Measurements from ENCODE around the gene PLXNA4.

Gene PLXNA4

DNA sequence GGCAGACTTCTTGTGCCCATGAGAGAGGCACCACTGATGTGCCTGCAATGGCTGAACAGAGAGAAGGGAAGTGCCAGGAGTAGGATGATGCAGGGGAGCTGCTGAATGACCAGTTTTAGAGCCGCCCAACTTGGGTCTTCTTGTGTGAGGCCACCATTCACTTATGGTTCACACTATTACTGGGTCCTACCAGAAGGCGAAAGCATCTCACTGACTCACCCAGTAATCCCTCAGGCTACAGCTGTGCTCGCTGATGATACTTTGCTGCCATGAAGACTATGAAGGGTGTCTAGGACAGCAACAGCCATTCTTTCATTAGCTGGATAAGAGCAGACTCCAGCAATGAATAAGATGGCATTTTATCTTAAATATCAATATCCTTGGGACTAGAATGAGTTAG, 47.6 kb downstream of the PLXNA4 start:
- no peak overlapping the region for H3K4ac ChIP-seq (ENCODE audit: low read depth, low read length)
- H3K79me1 ChIP-seq (ENCODE audit: low read length): no peaks in the 10 kb centered on the region
- no peak overlapping the region for H4K8ac ChIP-seq (ENCODE audit: low read depth, low read length)
- no peak overlapping the region for H3K56ac ChIP-seq (ENCODE audit: low read length)
- no peak overlapping the region for H3K18ac ChIP-seq (ENCODE audit: low read length)
- H2BK5ac ChIP-seq (ENCODE audit: low read length): no peak overlapping the region
- no peaks in the 10 kb centered on the region for H3K36me3 ChIP-seq (ENCODE audit: control insufficient read depth, insufficient read depth, low read length)
- no peaks in the 10 kb centered on the region for H3K79me2 ChIP-seq (ENCODE audit: control insufficient read depth, insufficient read depth, low read length)
- H3K9ac ChIP-seq (ENCODE audit: low read length): no peak overlapping the region
- H3K27ac ChIP-seq (ENCODE audit: low read depth, low read length): no peak overlapping the region
- H3K23ac ChIP-seq (ENCODE audit: low read length): no peak overlapping the region
- no peak overlapping the region for H2BK15ac ChIP-seq (replicated peaks; ENCODE audit: low read depth)
- H2BK120ac ChIP-seq (ENCODE audit: low read depth, low read length): no peak overlapping the region
- no CpG with 5 or more reads among the region's 3 CpGs for WGBS (ENCODE audit: extremely low coverage, insufficient coverage, low lambda C conversion rate)
- no peak overlapping the region for H2AK5ac ChIP-seq (ENCODE audit: low read length)
- no peak for DNase-seq
- H3K4me1 ChIP-seq (ENCODE audit: control insufficient read depth, low read depth, low read length): no peaks in the 10 kb centered on the region
- H3K4me3 ChIP-seq (ENCODE audit: low read length): no peak overlapping the region
- no peaks in the 10 kb centered on the region for H3K27me3 ChIP-seq (ENCODE audit: insufficient read depth, low read length, poor library complexity)
- H4K5ac ChIP-seq (ENCODE audit: low read length): no peak overlapping the region
- H3K4me2 ChIP-seq (ENCODE audit: low read length): no peak overlapping the region

DNA sequence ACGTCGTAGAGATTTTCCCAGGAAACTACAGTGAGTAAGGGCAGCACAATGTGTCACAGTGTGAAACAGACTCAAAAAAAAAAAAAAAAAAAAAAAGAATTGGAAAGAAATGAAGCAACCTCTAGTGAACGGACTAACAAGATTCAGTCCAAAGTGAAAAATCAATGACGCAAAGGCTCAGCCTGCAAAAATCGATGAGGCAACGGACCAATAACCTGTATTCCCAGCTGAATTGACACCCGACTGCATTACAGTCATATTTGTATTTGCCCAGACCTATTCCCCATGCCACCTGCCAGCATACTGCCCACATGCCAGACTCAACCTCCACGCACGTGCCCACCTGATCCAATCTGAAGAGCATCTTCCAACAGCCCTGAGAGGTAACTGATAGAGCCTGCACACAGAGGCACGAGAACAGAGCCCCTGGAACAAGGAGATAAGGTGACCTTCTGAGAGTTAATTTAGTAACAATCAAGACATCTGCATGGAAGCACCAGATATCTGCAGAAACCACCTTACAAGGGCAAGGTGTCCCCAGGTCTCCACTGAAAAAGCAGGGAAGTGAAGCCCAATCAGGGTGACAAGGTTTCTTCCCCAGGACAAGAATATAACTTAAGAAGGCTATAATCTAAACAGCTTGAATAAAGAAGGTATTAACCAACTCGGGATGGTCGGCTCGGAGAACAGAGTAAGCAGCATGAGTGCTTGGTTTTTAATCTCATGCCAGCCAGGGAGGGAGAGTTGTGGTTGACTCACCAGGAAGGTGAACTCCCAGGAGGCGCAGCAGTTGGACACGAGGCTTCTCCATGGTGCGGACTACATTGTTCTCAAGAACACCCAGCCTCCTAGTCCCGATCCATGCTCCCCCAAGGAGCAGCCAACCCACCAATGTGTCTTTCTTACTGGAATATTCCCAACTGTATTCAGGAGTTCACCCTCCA, 48.5 kb downstream of the PLXNA4 start:
- H3K9ac ChIP-seq (ENCODE audit: low read length): no peak overlapping the region
- no peak overlapping the region for H3K27ac ChIP-seq (ENCODE audit: low read depth, low read length)
- H2BK15ac ChIP-seq (replicated peaks; ENCODE audit: low read depth): no peak overlapping the region
- H4K8ac ChIP-seq (ENCODE audit: low read depth, low read length): no peak overlapping the region
- no peak overlapping the region for H3K18ac ChIP-seq (ENCODE audit: low read length)
- no peaks in the 10 kb centered on the region for H3K36me3 ChIP-seq (ENCODE audit: control insufficient read depth, insufficient read depth, low read length)
- no peak overlapping the region for H3K4me3 ChIP-seq (ENCODE audit: low read length)
- no peaks in the 10 kb centered on the region for H3K79me1 ChIP-seq (ENCODE audit: low read length)
- no peak overlapping the region for H3K56ac ChIP-seq (ENCODE audit: low read length)
- H3K4ac ChIP-seq (ENCODE audit: low read depth, low read length): no peak overlapping the region
- H2BK5ac ChIP-seq (ENCODE audit: low read length): no peak overlapping the region
- no peak overlapping the region for H2BK120ac ChIP-seq (ENCODE audit: low read depth, low read length)
- H4K5ac ChIP-seq (ENCODE audit: low read length): no peak overlapping the region
- H3K23ac ChIP-seq (ENCODE audit: low read length): no peak overlapping the region
- H3K79me2 ChIP-seq (ENCODE audit: control insufficient read depth, insufficient read depth, low read length): no peaks in the 10 kb centered on the region
- DNase-seq: no peak
- no peaks in the 10 kb centered on the region for H3K4me1 ChIP-seq (ENCODE audit: control insufficient read depth, low read depth, low read length)
- no CpG with 5 or more reads among the region's 17 CpGs for WGBS (ENCODE audit: extremely low coverage, insufficient coverage, low lambda C conversion rate)
- no peak overlapping the region for H3K4me2 ChIP-seq (ENCODE audit: low read length)
- H3K27me3 ChIP-seq (ENCODE audit: insufficient read depth, low read length, poor library complexity): no peaks in the 10 kb centered on the region
- no peak overlapping the region for H2AK5ac ChIP-seq (ENCODE audit: low read length)

DNA sequence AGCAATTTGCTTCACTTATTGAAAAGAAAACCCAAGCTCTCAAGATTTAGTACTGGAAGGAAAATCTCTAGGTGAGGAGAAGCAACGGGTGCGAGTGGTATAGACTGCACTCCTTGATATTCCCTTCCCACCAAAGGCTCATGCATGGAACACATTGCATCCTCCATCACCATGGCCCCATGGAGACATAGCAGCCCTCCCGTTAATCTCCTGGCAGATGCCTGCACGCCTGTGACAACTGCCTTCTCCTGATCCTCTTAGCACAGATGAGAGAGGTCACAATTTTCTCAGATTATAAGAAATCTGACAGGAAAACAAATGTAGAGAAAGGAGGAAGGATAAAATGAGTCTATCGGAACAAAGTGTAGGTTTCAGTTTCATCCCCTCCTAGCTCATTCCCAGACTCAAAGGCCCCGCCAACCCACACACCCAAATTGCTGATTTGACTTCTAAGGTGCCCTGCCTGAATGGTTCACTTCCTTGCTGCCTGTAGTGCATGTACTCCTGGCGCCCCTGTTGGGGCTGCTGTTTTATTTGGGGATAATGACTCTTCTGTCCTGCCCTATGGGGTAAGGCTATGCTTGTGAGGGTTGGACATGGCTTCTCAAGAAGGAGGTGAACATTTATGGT, 50.0 kb downstream of the PLXNA4 start:
- H2BK15ac ChIP-seq (replicated peaks; ENCODE audit: low read depth): no peak overlapping the region
- no peak overlapping the region for H4K5ac ChIP-seq (ENCODE audit: low read length)
- no peak overlapping the region for H2BK120ac ChIP-seq (ENCODE audit: low read depth, low read length)
- no peak overlapping the region for H3K4ac ChIP-seq (ENCODE audit: low read depth, low read length)
- H4K8ac ChIP-seq (ENCODE audit: low read depth, low read length): no peak overlapping the region
- H3K23ac ChIP-seq (ENCODE audit: low read length): no peak overlapping the region
- no peaks in the 10 kb centered on the region for H3K27me3 ChIP-seq (ENCODE audit: insufficient read depth, low read length, poor library complexity)
- no peak overlapping the region for H3K56ac ChIP-seq (ENCODE audit: low read length)
- H3K79me1 ChIP-seq (ENCODE audit: low read length): no peaks in the 10 kb centered on the region
- no peak overlapping the region for H3K27ac ChIP-seq (ENCODE audit: low read depth, low read length)
- H3K4me1 ChIP-seq (ENCODE audit: control insufficient read depth, low read depth, low read length): no peaks in the 10 kb centered on the region
- no peak overlapping the region for H3K18ac ChIP-seq (ENCODE audit: low read length)
- H3K36me3 ChIP-seq (ENCODE audit: control insufficient read depth, insufficient read depth, low read length): no peaks in the 10 kb centered on the region
- no peak overlapping the region for H3K4me2 ChIP-seq (ENCODE audit: low read length)
- no peak overlapping the region for H2BK5ac ChIP-seq (ENCODE audit: low read length)
- no peak overlapping the region for H3K4me3 ChIP-seq (ENCODE audit: low read length)
- H3K9ac ChIP-seq (ENCODE audit: low read length): no peak overlapping the region
- H3K79me2 ChIP-seq (ENCODE audit: control insufficient read depth, insufficient read depth, low read length): no peaks in the 10 kb centered on the region
- DNase-seq: no peak
- no CpG with 5 or more reads among the region's 7 CpGs for WGBS (ENCODE audit: extremely low coverage, insufficient coverage, low lambda C conversion rate)
- no peak overlapping the region for H2AK5ac ChIP-seq (ENCODE audit: low read length)

DNA sequence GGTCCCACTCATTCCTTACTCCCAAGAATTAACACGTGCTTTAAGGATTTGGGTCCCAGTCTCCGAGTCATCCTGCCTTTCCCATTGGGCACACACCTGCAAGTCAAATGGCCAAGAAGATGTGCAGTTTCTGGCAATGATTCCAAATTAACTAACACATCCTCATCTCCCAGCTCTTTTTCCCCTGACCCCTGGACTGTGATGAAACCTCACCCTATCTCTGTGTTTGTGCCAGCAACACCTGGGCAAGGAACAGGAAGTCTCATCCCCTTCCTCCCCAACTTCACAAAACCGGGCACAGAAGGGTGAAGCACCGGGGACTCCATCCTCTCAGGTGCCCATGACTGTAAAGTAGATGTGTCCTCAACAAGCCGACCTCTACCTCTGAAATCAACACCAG, 54.8 kb downstream of the PLXNA4 start:
- Histone ChIP-seq H2BK5ac (ENCODE audit: low read length) (no peak overlapping the region), H3K36me3 (ENCODE audit: control insufficient read depth, insufficient read depth, low read length) (no peaks in the 10 kb centered on the region), H3K23ac (ENCODE audit: low read length) (no peak overlapping the region), H3K79me1 (ENCODE audit: low read length) (no peaks in the 10 kb centered on the region), H3K4me1 (ENCODE audit: control insufficient read depth, low read depth, low read length) (peaks cover 2% of the 10 kb centered on the region), H3K18ac (ENCODE audit: low read length) (no peak overlapping the region), H3K27ac (ENCODE audit: low read depth, low read length) (no peak overlapping the region), H3K4me3 (ENCODE audit: low read length) (no peak overlapping the region), H3K4ac (ENCODE audit: low read depth, low read length) (no peak overlapping the region), H4K8ac (ENCODE audit: low read depth, low read length) (no peak overlapping the region), H3K4me2 (ENCODE audit: low read length) (no peak overlapping the region), H3K79me2 (ENCODE audit: control insufficient read depth, insufficient read depth, low read length) (no peaks in the 10 kb centered on the region), H4K5ac (ENCODE audit: low read length) (no peak overlapping the region), H3K9ac (ENCODE audit: low read length) (no peak overlapping the region), H2AK5ac (ENCODE audit: low read length) (no peak overlapping the region), H2BK15ac (replicated peaks; ENCODE audit: low read depth) (no peak overlapping the region), H2BK120ac (ENCODE audit: low read depth, low read length) (no peak overlapping the region), H3K56ac (ENCODE audit: low read length) (no peak overlapping the region), H3K27me3 (ENCODE audit: insufficient read depth, low read length, poor library complexity) (no peaks in the 10 kb centered on the region)
- no peak for DNase-seq
- WGBS (ENCODE audit: extremely low coverage, insufficient coverage, low lambda C conversion rate): no CpG with 5 or more reads among the region's 5 CpGs

DNA sequence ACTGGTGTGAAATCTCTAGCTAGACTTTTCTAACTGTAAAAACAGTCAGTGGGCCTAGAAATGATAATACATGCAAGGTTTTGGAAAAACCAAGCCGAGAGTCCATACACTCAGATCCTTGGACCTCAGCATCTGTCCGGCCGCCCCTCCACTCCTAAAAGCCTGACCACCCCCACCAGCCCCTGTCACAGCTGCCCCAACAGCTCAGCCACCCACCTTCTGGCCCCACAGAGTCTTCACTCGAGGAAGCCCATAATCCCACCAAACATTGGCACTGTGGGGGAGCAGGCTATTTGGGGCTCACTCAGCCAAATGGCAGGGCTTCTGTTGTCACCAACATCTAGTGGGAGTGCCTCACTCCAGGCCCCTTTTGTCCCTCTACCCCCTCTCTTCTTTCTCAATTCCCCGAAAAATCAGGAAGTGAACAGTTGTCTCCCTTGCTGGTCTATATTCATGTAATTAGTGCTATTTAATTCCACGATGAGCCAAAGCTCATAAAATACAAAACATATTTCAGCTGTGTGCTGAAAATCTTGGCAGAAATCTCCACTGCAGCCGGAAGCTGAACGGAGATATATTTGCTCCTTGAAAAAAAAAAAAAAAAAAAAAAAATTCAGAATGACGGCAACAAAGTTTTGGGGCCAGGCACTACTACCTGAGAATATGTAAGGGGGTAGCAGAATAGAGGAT, 55.5 kb downstream of the PLXNA4 start:
- DNase-seq: no peak
- Histone ChIP-seq H3K4ac (ENCODE audit: low read depth, low read length) (no peak overlapping the region), H2BK5ac (ENCODE audit: low read length) (no peak overlapping the region), H2BK120ac (ENCODE audit: low read depth, low read length) (no peak overlapping the region), H3K18ac (ENCODE audit: low read length) (no peak overlapping the region), H3K27me3 (ENCODE audit: insufficient read depth, low read length, poor library complexity) (no peaks in the 10 kb centered on the region), H3K23ac (ENCODE audit: low read length) (no peak overlapping the region), H3K56ac (ENCODE audit: low read length) (no peak overlapping the region), H2AK5ac (ENCODE audit: low read length) (no peak overlapping the region), H4K5ac (ENCODE audit: low read length) (no peak overlapping the region), H3K27ac (ENCODE audit: low read depth, low read length) (no peak overlapping the region), H3K9ac (ENCODE audit: low read length) (no peak overlapping the region), H3K4me3 (ENCODE audit: low read length) (no peak overlapping the region), H3K36me3 (ENCODE audit: control insufficient read depth, insufficient read depth, low read length) (no peaks in the 10 kb centered on the region), H3K79me2 (ENCODE audit: control insufficient read depth, insufficient read depth, low read length) (no peaks in the 10 kb centered on the region), H4K8ac (ENCODE audit: low read depth, low read length) (no peak overlapping the region), H3K79me1 (ENCODE audit: low read length) (no peaks in the 10 kb centered on the region), H3K4me1 (ENCODE audit: control insufficient read depth, low read depth, low read length) (peaks cover 2% of the 10 kb centered on the region), H2BK15ac (replicated peaks; ENCODE audit: low read depth) (no peak overlapping the region), H3K4me2 (ENCODE audit: low read length) (no peak overlapping the region)
- WGBS (ENCODE audit: extremely low coverage, insufficient coverage, low lambda C conversion rate): no CpG with 5 or more reads among the region's 9 CpGs
